Dedifferentiated amniotic fluid mesenchymal stem cell (primary cell): Measurements from ENCODE around the gene MYH7.
A peak's percentile ranks its signal among the peaks of the same experiment; 100 is the strongest.

Source experiments
- DNase-seq: peaks from one replicate; pipeline ENCODE4 v3.0.0-alpha.2; 2016; ENCODE audit errors: extremely low spot score

MYH7 gene

DNA sequence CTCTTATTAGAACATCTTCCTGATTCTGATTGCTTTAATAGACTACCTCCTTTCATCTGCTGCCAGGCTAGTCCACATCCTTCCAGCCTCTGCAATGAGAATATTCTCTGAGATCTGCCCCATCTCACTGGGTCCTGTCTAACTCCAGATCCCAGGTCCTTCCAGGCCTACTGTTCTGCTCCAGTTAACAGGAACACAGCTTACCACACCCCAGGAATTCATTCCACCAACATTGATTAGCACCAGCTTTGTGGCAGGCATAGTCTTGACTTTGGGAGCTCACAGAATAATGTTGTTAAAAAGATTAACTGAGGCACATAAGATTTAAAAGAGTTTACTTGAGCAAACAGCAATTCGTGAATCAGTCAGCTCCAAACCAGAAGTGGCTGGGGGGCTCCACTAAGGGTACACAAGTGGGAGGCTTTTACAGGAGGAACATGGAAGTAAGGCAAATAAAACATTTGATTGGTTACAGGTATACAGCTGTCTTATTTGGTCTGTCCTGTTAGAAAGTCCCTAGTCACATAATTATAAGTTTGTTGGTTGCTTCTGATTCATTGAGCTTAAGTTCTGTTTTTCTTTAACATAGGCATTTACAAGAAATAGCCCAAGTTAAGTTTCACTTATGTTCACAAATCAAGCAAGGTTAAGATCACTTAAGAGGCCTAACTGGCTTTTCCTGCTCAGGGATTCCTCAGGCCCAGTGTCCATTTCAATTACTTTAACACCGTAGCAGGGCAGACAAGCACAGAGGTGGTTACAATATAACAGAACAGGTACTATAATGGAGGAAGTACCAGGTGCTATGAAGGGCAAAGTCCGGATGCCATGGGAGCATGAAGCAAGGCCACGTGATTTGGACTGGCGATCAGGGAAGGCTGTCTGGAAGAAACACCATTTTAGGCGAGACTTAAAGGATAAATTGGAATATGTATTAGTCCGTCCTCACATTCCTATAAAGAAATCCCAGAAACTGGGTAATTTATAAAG is 12.2 kb upstream of the MYH7 start:
- DNase-seq: no peak

DNA sequence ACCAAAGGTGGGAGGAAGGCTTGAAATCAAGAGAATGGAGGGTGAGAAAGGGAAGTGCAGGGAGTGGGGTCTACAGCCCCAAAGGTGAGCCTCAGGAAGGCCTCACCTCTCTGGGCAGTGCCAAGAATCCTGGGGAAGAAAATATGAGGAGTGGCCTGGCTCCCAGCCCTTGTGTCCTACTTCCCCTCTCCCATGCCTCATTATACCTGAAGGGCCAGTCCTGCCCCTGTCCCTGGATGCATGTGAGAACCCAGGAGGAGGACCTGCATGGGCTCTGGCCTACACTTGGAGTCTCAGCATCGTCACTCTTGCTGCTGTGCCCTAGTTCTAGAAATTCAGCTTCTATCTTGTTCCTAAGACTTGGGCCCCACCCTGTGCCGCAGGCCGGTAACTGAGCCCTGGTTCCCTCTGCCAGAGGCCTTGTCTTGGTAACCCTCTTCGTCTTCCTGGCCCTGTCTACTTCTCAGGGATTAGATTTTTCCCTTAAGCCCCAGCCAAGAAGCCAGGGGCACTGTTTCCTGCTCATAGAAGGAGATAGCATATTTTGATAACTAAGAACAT is 10.9 kb upstream of the MYH7 start:
- peak; percentile 20 for DNase-seq

DNA sequence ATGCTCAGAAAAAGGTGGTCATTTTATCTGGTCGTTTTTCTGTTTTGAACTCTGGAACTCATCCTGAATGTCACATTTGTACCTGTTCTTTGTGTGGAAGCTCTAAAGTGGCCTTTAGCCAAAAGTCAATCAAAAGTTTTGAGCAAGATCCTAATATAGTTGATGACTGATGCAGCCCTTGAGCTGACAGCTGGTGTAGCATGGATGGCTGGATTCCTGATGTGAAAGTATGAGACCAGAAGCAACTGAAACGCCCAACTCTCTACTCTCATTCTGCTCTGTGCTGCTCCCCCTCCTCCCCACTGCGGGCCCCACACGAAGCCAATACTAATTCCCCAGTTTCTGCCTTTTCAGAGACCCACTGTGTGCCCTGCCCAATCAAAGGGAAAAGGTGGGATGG is 10.3 kb upstream of the MYH7 start:
- DNase-seq: no peak

DNA sequence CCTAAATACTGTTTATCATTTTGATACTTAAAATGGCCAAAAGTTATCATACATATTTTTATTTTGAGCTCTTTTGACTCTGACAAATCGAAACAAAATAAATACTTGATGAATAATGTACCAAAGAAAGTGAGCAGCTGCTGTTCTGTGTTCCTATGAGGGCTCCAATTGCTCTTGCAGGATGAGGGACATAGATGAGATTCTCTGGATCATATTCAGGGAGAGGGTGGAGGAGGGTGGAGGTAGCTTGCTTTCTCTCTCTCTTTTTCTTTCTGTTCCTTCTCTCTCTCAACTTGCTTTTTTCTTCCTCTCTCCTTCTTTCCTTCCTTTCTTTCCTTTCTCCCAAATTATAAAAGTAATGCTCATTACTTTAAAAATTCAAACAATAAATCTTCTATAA is 8.9 kb upstream of the MYH7 start:
- no peak for DNase-seq

DNA sequence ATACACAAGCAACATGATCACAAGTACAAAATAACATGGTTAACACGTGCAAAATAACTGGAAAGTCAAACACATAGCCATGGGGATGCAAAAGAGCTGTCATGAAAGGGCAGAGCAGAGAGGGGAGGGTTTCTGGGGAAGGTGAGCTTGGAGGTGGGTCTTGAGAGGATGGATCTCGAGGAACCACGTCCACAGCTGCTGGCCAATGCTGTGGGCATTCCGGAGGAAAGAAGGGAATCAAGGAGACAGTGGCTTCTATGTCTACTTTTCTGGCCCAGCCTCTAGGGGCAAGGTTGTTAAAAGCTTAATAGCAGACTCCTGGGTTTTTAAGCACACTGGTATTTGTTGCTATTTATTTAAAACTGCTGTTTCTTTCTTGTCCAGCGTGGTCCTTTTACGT is 8.4 kb upstream of the MYH7 start:
- DNase-seq: no peak

DNA sequence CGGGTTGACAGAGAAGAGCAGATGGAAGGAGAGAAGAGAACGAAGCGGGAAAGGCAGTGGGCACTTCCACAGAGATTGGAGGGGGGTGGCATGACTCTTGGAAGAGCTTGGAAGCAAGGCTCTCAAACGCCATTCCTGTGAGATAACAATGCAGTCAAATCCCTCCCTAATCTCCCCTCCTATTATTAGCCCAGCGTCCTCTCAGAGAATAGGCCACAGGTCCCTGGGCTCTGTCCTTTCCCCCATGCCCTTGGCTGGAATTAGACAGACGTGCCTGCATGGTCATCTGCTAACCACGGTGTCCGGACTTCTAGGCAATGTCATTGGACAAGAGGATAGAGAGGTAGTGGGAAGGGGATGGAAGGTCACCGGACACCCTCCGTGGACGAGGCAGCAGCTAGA is 8.0 kb upstream of the MYH7 start:
- no peak for DNase-seq

DNA sequence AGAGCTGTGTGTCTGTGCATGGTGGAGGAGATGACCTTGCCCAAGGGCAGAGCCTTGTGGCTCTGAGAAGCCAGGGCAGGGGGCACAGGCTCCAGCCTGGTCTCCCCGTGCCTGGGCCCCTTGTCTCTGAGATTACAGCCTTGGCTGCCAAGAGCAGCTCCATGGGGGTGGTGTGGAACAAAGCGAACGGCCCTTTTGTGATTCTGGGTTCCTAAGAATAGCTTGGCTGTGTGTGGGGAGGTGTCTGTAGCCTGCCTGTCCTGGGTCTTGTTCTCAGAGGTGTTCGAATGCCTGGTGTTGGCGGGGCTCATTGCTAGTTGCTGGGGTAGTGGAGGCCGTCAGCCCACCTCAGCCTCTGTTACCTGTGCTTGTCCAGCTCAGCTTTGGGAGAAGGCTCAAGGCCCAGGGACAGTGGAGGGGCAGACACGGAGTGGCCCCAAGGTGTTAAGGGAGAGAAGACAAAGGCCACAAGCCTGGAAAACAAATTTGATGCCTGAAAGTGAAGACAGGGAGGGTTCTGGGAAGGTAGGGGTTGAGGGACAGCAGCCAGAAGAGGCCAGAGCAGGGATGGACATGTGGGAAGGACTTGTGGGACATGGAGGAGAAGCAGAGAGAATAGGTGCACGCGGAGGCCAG is 7.4 kb upstream of the MYH7 start:
- DNase-seq: no peak

DNA sequence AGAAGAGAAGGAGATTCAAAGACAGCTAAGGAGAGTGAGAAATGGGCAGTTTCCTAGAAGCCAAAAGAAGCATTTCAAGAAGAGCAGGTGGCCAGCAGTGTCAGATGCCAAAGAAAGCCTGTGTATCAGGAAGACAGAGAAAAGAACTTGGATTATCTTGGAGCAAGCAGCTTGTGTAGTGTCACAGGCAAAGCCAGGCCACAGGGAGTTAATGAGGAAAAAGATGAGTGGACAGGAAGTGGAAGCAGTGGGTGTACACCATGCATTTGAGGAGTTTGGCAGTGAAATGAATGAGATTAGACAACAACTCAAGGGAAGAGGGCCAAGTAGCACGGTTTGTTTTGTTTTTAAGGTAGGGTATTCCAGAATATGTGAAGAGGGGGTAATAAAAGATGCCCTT is 5.6 kb upstream of the MYH7 start:
- no peak for DNase-seq

DNA sequence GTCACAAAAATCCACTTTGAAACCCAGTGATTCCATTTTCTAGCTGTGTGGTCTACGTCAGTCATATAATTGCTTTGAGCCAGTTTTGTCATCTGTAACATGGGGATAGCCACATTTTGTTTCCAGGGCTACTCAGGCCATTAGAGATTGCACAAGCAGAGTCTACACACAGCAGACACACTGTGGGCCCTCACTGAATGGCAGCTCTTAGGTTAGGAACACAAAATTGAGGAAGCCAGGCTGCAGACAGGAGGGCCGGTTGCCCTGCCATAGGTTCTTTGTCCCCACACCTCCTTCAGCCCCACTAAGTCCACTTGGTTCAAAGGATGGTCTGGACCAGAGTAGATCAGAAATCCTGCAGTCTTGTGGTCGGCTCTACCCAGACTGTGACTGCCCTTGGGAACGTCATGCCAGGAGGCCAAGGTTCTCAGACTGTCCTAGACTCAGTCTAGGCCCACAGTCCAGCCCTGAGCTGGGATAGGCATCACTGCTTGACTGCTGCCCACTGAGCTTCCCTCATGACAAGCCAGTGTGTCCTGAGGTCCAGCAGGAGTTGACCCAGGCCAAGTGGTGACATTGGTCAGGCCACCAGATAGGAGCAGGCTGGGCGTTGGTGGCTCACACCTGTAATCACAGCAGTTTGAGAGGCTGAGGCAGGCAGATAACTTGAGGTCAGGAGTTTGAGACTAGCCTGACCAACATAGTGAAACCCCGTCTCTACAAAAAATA is 3.8 kb upstream of the MYH7 start:
- DNase-seq: no peak

DNA sequence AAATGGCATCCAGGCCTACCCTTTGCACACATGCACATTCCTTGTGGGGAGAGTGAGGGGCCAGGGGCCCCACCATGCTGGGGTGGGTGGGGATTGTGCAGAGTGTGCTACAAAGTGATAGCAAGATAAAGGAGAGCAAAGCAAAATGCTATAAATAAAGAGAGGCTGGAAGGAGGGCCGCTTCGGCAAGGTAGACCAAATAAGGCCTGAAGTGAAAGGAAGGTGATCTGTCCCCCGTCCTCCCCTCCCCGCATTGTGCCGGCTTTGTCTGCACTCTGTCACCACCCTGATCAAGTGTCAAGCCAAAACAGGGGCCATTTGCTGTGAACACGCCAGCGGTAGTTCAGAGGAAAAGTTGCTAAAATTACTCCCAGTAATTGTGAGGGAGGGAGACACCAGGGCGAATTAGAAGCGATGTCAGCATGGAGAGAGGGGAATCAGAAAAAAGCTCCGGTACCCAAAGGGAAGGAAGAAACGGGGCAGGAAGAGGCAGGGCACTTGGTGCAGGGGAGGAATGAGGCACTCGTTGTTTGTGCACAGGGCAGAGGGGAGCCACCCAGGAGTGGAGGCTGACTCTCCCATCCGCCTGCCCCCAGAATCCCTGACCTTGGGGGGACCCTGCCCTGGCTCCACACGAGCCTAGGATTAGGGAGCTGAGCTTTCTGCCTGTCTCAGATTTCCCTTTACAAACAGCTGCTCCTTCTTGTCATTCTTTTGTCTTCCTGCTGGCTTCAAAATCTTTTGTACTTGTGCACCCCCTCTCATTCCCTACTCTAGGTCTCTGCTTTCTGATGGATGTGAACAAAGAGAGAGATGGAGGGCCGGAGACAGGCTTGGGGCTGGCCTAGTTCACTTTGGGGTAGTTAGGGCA is 2.9 kb upstream of the MYH7 start:
- no peak for DNase-seq

DNA sequence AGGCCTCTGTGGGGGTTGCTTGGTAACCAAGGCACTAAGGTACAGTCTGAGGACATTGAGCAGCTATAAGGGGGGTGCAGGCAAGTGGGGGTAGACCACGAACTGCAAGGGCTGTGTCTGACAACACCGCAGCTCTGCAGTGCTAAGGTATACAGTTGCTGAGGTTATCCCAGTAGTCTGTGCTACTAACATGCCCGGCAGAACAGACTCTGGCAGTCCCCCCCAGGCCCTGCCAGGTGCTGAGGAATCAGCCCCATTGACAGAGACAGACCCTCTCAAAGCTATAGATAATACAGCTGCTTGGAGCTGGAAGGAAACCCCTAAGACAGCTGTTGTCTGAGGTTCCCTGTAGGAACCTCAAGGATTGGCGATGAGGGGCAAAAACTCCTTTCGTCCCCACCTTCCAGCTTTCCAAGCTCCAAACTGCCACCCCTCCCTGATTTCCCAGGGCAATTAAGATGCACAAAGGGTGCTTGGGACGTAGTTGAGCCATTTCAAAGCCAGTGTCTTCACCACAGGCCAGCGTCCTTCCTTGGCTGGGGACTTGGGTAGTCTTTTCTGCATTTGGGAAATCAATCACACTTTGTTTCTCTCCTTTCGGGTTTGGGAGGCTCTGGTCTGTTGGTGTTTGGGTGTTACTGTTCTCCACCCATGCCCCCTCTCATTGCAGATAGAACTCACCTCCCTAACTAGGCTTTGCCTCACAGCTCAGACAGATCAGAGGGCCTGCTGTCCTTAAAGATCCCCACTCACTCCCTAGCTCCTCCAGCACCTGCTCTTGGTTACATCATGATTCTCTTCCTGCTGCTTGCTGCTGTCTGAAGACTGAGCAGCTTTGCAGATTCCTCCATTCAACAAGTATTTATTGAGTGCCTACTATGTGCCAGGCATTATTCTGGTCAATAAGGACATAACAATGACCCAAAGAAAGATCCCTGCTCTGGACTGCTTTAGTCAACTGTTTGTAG is 2.0 kb upstream of the MYH7 start:
- DNase-seq: no peak

DNA sequence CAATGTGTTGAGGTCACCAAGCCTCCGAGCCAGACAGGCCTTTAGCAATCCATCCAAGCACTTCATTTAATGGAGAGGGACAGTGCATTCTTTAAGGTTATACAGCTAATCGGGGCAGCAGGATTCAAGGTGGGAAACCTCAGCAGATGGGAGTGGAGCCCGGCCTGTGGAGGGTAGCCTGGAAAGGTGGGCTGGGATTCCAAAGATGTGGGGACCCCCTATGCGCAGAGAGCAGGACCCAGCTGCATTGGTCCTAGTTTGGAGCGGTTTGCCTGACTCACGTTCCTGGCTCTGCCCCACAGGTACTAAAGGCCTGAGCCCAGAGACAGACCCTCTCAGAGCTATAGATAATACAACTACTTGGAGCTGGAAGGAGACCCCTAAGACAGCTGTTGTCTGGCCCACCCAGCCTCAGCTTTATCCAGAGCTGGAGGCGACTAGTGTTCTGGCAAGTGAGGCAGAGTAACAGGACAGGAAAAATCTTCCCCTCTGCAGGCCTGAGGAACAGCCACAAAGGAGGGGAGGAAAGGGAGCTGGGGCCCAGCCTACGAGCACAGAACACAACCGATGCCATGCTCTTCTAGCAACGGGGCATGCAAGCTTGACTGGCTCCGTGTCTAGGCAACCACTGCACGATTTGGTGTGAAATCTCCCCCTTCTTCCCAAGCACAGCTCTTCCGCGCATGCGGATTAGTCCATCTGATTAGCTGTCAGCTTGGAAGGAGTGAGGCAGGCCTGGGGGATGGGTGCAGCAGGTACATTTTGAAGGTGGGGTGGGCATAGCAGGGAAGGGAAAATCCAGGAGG is 1.1 kb upstream of the MYH7 start:
- no peak for DNase-seq

DNA sequence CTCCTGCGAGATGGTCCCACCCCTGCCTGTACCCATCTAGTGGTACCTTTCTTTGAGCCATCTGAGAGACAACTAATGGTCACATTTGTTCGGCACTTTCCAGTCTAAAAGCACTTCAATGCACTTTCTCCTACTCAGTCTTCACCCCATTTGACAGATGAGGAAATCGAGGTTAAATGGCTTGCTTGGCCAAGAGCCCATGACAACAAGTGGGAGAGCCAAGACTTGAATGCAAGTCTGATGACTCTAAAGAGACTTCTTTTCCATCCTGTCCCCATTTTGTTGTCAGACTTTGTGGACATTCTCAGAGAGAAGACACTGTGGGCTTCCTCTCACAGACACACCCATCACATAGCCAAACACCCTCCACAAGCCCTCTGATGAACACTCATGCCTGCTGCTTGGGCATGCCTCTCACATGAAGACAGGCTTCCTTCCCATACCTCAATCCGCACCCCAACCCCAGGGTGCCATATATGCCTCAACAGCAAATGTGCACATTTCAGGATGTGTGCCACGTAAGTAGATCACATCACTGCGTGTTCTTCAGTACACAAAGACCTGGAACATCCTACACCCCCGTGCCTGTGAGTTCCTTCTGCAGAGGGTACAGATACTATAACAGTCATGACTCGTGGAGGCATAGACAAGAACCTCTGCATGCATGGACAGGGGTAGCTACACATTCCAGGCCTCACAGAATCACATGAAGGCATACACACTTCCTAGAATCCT is 805 bp downstream of the MYH7 start:
- DNase-seq: no peak

DNA sequence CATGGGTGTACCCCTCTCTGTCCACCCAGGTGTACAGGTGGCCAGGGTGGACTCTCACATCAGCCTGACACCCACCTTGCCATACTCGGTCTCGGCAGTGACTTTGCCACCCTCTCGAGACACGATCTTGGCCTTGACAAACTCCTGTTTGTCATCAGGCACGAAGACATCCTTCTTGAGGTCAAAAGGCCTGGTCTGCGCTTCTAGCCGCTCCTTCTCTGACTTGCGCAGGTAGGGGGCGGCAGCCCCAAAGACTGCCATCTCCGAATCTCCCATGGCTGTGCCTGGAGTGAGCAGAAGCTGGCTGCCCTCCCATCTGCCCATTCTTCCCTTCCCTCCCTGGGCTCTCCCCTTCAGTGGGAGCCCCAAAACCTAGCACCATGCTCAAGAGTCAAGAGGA is 2.0 kb downstream of the MYH7 start:
- no peak for DNase-seq

DNA sequence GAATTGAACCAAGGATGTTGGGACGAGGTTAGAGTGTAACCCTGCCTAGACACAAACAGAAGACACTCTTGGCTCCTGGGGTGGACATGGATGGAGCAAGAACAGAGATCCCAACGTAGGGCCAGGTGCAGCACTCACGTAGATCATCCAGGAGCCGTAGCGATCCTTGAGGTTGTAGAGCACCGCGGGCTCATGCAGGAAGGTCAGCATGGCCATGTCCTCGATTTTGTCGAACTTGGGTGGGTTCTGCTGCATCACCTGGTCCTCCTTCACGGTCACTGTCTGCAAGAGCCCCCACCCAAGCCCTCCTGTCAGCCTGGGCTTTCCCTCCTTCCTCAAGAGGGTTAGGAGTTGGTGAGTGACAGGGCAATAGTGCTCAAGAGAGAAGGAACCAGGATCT is 2.5 kb downstream of the MYH7 start:
- DNase-seq: no peak

DNA sequence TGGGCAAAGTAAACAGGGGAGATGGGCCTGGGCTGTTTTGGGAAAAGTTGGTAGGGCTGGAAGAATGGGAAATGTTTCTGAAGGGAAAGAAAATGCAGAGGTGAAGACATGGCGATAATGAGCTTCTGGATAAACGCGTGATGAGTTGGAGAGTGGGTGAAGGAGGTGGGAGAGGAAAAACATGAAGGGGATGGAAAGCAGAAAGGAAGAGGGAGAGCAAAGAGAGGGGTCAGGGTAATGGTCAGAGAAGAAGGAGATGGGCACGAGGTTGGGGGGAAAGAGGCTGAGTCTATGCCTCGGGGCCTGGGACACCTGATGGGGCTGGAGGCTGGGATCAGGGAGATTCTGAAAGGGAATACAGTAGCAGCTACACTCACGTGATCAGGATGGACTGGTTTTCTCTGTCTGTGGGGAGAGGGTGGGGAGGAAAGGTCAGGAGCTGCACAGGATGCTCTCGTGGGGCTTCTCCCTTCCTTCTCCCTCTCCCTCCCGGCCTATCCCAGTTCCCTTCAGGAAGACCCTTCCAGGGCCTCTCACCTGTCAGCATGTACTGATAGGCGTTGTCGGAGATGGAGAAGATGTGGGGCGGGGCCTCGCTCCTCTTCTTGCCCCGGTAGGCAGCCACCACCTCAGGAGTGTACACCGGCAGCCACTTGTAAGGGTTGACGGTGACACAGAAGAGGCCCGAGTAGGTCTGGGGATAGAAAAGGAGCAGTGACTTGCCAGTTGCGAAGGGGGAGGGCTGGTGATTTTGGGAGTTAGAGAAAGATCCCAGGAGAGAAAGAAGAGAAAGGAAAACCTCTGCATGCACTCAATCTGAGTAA is 3.1 kb downstream of the MYH7 start:
- no peak for DNase-seq

DNA sequence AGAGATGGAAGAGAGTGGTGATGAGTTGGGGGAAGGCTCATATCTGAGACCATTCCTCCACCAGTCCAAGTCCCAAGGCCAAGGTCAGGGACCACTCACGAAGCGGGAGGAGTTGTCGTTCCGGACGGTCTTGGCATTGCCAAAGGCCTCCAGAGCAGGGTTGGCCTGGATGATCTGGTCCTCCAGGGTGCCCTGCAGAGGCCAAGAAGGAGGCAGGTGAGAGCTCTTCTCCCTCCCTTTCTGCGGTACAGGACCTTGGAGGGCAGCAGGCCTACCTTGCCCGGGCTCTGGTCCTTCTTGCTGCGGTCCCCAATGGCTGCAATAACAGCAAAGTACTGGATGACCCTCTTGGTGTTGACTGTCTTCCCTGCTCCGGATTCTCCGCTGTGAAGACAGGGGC is 4.0 kb downstream of the MYH7 start:
- DNase-seq: no peak

DNA sequence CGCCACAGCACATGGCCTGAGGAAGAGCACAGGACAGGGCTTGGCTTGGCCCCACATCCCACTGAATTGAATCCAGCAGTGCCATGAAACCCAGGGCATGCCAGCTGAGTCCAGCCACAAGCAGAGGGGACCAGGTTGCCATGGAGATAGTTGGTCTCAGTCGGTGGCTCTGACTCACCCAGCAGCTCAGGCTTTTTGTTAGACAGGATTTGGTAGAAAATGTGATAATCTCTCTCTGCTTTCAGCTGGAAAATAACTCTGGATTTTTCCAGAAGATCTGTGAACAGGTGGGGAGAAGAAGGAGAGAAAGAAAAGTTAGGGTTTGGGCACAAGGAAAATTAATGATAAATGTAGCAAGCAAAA is 4.8 kb downstream of the MYH7 start:
- no peak for DNase-seq
